GOT3 (cell line): ENCODE results near the gene IPO8.
"Not testable (repeated sequence)": the region's sequence is repeated elsewhere in the genome, so short reads cannot be mapped to it uniquely, and the experiment has no call there.

Source experiments
- DNase-seq: peaks from one replicate; lab custom pipeline; 2025; ENCODE audit warnings: mixed read lengths; lab: John Stamatoyannopoulos, UW

The IPO8 gene

DNA sequence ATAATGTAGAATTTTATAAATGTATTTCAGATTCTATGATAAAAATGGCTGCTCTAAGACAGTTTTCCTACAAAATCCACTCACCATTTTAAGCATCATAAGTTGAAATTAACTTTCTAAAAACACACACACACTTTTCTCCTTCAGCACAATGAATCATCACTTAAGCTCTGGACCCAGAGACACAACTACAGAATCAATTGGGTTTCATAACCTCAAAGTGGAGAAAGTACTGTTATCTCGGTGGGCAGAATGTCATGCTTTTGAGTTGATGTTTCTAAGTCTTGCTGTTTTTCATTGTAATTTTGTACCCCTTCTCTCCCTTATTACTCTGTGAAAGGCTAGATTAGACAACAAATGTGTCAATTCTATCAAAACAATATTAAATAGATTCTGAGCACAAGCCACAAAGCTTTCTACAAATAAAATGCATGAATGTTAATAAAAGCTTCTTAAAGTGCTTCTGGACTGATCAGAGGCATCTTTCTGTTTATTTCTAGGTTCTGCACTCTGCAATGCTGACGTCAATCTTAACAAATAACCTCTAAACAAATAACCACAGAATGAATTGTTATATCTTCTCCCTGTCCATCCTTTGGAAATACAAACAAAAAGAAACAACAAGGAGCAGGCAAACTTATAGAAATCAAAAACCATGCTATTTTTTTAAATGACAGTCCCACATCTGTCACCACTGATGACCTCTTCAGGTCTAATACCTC is 8.2 kb downstream of the IPO8 start:
- no peak for DNase-seq

DNA sequence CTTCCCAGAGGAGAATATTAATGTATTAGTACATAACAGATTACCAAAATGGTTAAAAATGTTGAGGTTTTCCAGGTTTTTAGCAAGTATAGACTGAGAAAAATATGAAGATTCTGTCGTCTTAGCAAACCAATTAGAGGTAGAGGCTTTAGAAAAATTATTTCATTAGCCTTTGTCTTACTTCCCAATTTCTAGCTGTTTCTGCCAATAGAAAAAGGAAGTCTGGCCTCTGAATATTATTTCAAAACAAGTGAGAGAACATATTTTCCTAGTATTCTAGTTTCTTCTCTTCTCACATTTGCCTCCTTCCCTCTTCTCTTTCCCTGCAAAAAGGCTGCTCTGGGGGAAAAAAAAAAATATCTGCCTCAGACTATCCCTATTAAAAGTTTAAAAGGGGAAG is 16.4 kb downstream of the IPO8 start:
- DNase-seq = no peak

DNA sequence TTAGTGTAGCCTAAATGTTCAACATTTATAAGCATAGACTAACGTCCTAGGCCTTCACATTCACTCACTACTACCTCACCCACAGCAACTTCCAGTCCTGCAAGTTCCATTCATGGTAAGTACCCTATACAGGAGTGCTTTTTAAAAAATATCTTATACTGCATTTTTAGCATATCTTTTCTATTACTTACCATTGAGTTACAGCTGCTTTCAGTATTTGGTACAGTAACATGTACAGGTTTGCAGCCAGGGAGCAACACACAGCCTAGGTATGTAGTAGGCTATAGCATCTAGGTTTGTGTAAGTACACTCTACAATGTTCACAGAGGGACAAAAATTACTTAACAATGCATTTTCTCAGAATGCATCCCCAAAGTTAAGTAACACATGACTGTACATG is 17.4 kb downstream of the IPO8 start:
- DNase-seq = no peak

DNA sequence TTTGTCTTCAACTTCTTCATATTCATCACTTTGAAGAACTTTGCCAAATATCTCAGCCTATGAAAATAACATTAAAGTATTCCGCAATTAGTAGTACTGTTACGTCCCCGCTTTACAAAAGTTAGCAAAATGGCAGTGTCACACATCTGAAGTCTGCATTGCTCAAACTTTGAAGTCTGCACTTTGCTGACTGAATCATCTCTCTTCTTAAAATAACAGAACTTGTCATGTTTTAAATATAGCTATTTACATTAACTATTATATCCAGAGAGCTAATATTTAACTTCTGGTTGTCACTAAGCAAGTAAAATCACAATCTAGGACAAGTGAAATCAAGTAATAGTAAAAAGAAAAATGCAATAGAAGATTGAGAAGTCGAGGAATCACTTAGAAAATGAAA is 34.5 kb downstream of the IPO8 start:
- no peak for DNase-seq

DNA sequence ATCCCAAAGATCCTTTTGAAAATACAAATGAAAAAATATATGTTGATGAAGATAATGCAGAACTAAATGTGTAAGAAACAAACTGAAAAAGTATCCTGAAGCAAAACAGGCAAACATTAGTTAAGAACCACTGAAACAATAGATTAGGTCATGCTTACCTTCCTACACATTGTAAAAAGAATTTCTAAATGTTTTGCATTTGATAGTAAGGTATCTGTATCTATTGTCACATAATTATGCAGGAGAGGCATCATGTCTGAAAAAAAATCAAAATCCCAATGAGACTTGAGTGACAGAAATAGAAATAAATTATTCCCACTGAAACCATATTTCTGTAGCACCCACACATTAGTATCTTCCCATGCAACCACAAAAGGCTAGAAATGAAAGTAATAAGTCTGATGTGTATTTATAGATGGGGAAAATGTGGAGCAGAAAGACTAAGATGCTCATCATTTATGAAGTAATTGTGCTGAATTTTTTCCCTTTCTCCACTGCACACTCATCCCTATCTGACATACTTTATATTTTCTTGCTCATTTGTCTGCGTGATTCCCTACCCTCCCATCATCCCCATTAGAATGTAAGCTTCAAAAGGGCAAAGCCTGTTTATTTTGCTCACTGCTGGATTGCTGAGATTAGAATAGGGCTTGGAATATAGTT is 43.5 kb downstream of the IPO8 start:
- no peak for DNase-seq

DNA sequence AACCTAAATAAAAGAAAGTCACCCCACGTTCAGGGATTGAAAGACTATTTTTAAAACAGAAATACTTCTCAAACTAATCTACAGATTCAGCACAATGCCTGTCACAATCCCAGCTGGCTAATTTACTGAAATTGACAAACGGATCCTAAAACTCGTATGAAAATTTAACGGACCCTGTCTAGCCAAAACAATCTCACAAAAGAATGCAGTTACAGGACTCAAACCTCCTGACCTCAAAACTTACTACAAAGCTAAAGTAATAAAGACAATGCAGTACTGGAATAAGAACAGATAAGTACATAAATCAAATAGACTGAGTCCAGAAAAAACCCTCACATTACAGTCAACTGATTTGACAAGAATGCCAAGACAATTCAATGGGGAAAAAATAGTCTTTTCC is 48.8 kb downstream of the IPO8 start:
- DNase-seq = no peak

DNA sequence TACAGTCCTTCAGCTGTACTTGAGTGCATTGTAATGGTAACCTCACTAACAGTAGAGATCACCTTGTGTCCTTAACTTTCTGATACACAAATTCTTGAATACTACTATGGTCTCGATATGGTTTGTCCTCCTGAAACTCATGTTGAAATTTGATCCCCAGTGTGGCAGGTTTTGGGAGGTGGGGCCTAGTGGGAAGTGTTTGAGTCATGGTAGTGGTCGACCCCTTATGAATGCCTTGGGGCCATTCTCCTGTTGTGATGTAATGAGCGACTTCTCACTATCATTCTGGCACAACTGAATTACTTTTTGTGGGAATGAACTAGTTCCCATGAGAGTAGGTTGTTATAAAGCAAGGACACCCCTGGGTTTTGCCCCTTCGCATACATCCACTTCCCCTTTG is 52.3 kb downstream of the IPO8 start:
- DNase-seq = no peak

DNA sequence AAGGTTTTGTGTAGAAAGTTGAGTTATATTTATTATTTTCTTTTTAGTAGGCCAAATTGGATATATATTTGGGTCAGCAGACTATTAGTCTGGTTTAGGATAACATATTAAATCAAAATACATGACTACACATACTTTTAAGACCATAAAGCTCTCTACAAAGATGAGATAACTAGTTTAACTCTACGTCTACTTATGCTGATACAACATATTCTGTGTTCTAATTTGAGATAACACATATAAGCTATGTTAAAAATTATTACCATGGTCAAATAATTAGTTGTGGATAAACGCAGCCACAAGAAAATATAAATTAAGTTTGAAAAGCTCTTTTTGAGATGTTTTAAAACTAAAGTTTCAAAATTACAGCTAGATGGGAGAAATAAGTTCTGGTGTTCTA is 55.3 kb downstream of the IPO8 start:
- no peak for DNase-seq

DNA sequence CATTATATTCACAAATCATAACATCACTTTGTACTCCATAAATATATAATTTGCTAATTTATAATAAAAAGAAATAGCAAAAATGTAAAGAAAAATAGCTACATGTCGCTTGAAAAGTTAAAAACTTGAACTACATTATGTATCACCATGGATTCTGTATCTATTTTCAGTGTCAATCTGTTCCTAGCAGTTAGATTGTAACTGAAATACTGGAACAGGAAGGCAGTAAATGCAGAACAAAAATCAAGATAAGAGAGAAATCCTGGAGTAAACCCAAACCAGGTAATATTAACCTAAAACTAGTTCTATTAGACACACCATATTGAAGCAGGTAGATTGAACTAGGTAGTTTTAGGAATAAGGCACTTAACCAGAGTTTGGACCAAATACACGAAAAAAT is 60.3 kb downstream of the IPO8 start:
- no peak for DNase-seq

DNA sequence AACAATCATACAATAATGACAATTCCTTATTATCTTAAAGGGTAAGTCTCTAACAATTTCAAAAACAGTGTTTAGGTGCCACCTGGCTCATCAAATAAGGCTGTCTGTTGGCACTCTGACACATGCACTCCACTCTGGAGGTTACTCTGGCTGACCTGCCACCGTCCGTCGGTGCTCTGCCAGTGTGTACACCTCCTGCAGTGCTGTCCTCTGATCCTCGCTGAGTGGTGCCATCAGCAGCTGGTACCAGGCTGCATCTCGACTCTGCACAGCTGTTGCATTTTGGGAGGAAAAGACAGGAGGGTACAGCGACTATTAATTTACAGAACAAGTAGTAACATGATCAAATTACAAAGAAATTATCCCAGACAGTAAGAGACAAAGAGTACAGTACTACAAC is 63.9 kb downstream of the IPO8 start:
- DNase-seq = no peak

DNA sequence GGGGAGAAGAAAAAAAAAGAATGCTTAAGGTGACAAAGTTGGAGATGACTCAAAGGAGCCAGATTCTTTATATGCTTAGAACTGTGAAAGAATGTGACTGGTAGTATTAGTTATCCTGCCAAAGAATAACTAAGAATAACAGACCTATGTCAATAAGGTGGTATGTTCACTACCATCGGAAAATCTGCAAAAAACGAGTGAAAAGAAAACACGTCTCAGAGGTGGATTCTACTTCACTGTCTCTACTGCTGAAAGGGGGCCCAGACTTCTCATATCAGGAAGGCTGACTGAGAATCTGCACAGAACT is 64.7 kb downstream of the IPO8 start:
- no peak for DNase-seq

DNA sequence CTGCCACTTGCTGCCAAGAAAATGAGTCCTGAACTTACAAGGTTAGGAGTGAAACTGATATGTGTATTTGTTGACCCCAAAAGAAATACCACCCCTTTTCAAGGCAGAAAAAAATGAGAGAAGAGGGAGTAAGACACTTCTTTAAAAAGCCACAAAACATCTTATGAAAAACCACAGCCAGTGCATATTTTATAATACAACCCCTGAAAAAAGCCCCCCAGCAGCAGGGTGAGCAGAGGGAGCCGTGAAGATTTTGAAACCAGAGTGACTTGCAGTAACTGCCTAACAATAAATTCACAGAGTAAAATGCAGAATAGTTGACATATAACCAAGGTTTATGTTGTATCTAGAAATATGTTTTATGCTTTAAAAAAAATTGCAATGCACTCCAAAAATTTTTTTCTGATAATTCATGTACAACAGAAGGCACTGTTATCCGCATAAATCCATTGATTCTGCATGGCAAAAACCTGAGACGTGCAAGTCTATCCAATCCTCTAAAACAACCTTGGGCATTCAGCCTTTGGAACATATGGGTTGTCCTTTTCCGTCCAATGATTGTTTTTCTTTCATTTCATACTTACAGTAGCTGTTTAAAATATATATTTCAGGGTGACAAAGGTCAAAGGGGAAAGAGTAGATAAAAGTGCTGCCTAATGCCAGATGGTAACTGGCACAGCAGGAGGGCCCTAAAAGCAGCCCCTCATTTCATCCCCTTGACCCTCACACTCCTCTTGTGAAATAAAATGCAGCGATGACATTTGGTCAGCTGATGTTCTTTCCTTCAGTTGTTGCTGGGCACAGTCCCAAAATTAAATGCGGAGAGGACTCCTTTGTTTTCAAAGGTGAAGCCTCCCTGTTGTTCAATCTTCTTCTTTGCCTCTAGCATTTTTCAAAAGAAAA is 65.3 kb downstream of the IPO8 start:
- no peak for DNase-seq

DNA sequence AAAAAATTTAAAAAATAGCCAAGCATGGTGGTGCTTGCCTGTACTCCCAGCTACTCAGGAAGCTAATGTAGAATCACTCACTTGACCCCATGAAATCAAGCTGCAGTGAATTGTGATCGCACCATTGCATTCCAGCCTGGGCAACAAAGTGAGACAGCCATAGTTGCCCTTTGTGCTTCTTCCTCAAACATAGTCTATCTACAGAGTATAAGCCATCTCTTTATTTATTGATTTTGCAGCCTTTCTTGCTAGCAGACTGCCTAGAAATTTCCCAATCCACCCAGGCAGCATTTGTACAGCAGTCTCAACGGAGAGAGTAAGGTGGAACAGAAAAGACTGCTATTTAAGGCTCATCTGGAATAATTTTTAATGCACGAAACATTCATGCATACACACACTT is 68.8 kb downstream of the IPO8 start:
- DNase-seq = no peak

DNA sequence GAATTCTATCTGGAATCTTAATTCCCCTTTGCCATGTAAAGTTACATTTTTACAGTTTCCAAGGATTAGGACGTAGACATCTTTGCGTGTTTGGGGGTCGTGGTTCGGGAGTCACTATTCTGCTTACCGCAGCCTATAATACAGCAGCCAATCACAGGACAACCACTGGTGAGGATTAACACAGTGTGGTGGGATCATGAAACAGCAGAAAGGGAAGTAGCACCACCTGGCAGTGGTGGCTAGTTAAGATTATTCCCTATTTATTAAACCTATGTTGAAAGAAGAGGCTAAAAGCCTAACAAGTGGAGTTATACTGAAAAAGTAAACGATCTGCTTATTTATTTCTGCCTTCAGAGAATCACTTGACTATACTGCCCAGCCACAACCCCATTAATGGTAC is 71.7 kb downstream of the IPO8 start:
- no peak for DNase-seq

DNA sequence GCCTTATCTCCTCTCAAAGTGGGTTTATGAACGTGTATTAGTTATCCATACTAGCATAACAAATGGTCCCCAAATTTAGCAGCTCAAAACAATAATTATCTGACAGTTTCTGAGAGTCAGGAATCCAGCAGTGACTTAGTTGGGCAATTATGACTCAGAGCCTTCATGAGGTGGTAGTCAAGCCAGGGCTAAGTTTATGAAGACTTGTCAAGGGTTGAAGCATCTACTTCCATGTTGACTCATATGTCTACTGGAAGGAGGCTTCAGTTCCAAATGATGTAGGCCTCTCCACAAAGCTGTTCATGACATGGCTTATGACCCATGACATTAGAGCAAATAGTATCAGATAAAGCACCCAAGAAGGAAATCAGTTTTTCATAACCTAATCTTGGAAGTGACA is 73.2 kb downstream of the IPO8 start:
- no peak for DNase-seq

DNA sequence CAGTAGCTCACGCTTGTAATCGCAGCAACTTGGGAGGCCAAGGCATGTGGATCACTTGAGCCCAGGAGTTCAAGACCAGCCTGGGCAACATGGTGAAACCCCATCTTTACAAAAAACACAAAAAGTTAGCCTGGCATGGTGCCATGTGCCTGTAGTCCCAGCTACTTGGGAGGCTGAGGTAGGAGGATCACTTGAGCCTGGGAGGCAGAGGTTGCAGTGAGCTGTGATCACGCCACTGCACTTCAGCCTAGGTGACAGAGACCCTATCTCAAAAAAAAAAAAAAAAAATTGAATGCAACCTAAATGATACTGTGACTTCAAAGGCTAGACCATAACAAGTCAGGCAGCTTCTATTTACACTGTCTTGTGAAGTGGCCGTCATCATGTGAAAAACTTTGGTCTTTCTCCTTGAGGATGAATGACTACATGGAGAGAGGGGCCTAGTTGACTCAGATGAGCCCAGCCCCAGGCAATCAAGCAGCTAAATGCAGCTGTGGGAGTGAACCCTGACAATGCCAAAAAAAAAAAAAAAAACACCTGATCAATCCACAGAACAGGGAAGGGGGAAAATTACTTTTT is 73.9 kb downstream of the IPO8 start:
- DNase-seq = not testable (repeated sequence)

DNA sequence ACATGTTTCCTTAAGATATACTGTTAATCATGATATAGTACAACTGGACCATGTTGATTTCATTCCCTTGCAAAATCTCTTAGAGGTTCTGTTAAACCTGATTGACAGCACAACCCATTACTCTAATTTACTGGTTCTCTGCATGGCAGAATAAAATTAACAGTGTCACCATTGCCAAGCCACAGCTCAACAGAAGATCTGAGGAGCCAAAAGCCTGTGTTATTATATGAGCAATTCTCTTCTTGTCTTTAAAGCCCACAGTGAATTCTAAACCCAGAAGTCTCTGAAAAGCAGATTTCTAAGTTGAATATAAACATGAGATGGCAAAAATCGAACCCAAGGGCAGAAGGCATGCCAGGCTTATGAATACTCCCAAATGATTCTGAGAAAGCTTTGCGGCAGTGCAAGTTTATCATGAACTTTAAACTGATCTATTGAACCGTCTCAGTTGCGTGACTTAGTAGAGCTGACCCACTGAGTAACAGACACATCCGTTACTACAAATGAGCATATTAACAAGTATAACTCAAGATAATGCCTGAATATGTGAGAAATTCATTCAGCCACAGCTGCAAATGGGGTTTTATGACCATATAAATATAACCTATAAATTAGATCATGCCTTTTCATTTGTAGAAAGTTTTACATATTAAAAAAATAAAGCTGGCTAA is 78.2 kb downstream of the IPO8 start:
- no peak for DNase-seq

DNA sequence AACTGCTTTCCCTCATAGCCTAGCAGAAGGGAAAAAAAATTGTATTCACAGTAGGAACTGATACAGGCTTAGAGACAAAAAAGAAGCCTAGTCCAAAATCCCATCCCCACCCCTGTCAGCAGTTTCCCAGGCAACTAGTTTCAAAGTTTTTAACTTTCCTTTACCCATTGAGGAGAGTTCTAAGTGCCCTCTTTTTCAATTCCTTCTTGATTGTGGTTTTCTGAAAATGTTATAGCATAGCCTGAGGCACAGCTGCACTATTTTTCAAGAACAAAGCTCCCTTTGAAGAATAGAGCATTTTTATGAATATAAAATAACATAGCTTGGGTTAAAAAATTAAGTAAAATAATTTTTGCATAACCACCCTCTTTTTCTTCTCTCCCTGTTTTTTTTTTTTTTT is 81.6 kb downstream of the IPO8 start:
- DNase-seq = no peak

DNA sequence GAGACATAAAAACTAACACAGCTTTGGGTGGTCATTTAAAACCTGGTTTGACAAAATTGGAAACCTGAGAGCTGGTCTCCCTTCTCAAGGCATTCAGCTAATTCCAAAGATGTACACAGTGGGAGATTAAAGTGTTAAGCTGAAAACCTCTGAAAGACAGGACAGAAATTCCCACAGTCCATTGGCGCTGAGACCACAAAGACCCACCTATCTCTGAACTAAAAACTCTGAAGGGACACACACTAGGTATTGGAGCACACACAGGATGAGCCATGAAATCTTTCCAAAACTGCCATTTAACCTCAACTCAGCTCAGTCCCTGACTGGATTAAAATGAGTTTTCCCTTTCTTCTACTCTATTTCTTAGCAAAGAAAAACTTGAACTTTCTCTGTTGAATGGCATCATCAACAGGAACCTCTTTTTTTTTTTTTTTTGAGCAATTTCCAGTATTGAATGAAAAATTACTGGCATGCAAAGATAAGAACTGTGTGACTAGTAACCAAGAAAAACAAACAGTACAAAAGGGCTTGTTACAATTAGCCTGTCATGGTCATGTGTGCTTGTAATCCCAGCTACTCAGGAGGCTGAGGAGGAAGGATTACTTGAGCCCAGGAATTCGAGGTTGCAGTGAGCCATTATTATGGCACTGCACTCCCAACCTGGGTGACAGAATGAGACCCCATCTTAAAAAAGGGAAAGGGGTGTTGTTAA is 82.4 kb downstream of the IPO8 start:
- DNase-seq = no peak

DNA sequence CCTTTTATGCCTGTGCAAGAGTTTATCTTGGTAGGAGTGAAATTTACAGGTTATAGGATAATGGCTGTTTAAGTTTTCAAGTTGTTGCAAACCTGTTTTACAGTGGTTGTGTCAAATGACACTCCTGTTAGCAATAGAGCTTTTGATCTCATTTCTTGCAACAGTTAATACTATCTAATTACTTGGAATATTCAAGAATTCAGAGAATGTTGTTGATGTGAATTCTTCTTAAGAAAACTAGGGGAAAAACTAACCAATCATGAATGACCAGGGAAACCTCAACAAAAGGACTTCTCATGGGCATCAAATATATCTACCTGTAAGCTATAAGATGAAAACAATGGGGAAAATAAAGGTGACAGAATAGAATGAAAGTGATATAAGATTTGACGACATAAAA is 85.0 kb downstream of the IPO8 start:
- no peak for DNase-seq

DNA sequence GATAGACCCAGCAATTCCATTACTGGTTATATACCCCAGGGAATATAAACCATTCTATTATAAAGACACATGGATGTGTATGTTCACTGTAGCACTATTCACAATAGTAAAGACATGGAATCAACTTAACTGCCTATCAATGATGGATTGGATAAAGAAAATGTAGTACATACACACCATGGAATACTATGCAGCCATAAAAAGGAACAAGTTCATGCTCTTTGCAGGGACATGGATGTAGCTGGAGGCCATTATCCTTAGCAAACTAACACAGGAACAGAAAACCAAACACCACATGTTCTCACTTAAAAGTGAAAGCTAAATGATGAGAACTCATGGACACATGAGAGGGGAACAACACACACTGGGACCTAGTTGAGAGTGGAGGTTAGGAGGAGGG is 85.8 kb downstream of the IPO8 start:
- DNase-seq = not testable (repeated sequence)

DNA sequence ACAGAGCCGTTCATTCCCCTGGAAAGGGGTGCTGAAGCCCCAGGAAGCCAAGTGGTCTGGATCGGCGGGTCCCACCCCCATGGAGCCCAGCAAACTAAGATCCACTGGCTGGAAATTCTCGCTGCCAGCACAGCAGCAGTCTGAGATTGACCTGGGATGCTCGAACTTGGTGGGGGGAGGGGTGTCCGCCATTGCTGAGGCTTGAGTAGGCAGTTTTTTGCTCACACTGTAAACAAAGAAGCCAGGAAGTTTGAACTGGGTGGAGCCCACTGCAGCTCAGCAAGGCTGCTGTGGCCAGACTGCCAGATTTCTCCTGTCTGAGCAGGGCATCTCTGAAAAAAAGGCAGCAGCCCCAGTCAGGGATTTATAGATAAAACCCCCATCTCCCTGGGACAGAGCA is 91.4 kb downstream of the IPO8 start:
- DNase-seq = not testable (repeated sequence)
